HEK293 (cell line): ENCODE results near the gene DCLK1.

Experiments
- CTCF ChIA-PET: fragments of 350-600 bp; formaldehyde crosslinking; extraction: SDS; loops from one replicate; lab custom pipeline; 2021; ENCODE audit warnings: antibody characterized with exemption; lab: Yijun Ruan, JAX
- POLR2A ChIA-PET: fragments of 300-600 bp; formaldehyde crosslinking; extraction: SDS; loops from one replicate; lab custom pipeline; 2020; ENCODE audit warnings: antibody characterized with exemption, inconsistent platforms; lab: Yijun Ruan, JAX
- H3K27ac ChIP-seq: fragments of 200-500 bp; sonication (Bioruptor generic); 2 replicates; pipeline ENCODE4 v1.5.1; 2014; ENCODE audit warnings: low read depth, low read length, control low read depth, inconsistent platforms; ENCODE audit errors: extremely low read depth
- H3K36me3 ChIP-seq, 2 experiments: fragments of 200-500 bp in 1 of 2; sonication (Bioruptor generic) in 1 of 2; 1 replicate in 1 of 2; 2 replicates in 1 of 2; pipeline ENCODE4 v1.5.1; 2014 to 2017; ENCODE audit warnings: inconsistent platforms in 2 of 2, low read length in 2 of 2; ENCODE audit not compliant: control insufficient read depth in 2 of 2, insufficient read depth in 1 of 2
- H3K4me1 ChIP-seq: fragments of 200-500 bp; sonication (Bioruptor generic); 2 replicates; pipeline ENCODE4 v1.5.1; 2014; ENCODE audit warnings: mild to moderate bottlenecking, low read length, inconsistent platforms; ENCODE audit not compliant: control insufficient read depth, insufficient read depth
- H3K4me3 ChIP-seq: 2 replicates; pipeline ENCODE4 v1.5.1; 2011; ENCODE audit warnings: low read depth, mild to moderate bottlenecking, control low read depth, low read length, moderate library complexity
- H3K9me3 ChIP-seq: fragments of 200-500 bp; sonication (Bioruptor generic); 2 replicates; pipeline ENCODE4 v1.5.1; 2014; ENCODE audit warnings: low read depth, low read length, inconsistent platforms; ENCODE audit not compliant: control insufficient read depth, insufficient read depth
- FEZF1 ChIP-seq: fragments of 450-650 bp; formaldehyde crosslinking; IDR thresholded peaks from 2 replicates; pipeline ENCODE4 v1.5.1; 2016; ENCODE audit warnings: missing biosample characterization, missing genetic modification characterization
- GFI1B ChIP-seq: fragments of 450-650 bp; formaldehyde crosslinking; IDR thresholded peaks from 2 replicates; pipeline ENCODE4 v1.5.1; 2016; ENCODE audit warnings: missing biosample characterization, missing genetic modification characterization
- KLF9 ChIP-seq: fragments of 450-650 bp; formaldehyde crosslinking; IDR thresholded peaks from 2 replicates; pipeline ENCODE4 v1.5.1; 2016; ENCODE audit warnings: missing biosample characterization, missing genetic modification characterization, low read depth
- MEIS1 ChIP-seq: sonication (generic); formaldehyde crosslinking; IDR thresholded peaks from 2 replicates; pipeline ENCODE4 v1.8.1; 2022; ENCODE audit warnings: missing genetic modification reagents, mild to moderate bottlenecking, borderline replicate concordance
- MYNN ChIP-seq: fragments of 450-650 bp; formaldehyde crosslinking; IDR thresholded peaks from 2 replicates; pipeline ENCODE4 v1.5.1; 2016; ENCODE audit warnings: missing biosample characterization, missing genetic modification characterization, borderline replicate concordance
- MZF1 ChIP-seq: fragments of 450-650 bp; formaldehyde crosslinking; IDR thresholded peaks from 2 replicates; pipeline ENCODE4 v1.5.1; 2017; ENCODE audit warnings: missing biosample characterization, missing genetic modification characterization, borderline replicate concordance
- WT1 ChIP-seq: fragments of 450-650 bp; formaldehyde crosslinking; IDR thresholded peaks from 2 replicates; pipeline ENCODE4 v1.5.1; 2016; ENCODE audit warnings: missing biosample characterization, missing genetic modification characterization
- YY1 ChIP-seq: fragments of 450-650 bp; formaldehyde crosslinking; IDR thresholded peaks from 2 replicates; pipeline ENCODE4 v1.5.1; 2018; ENCODE audit warnings: missing biosample characterization, missing genetic modification characterization
- ZBTB20 ChIP-seq: fragments of 450-650 bp; formaldehyde crosslinking; IDR thresholded peaks from 2 replicates; pipeline ENCODE4 v1.5.1; 2016; ENCODE audit warnings: missing biosample characterization, missing genetic modification characterization
- ZBTB49 ChIP-seq: fragments of 450-650 bp; formaldehyde crosslinking; IDR thresholded peaks from 2 replicates; pipeline ENCODE4 v1.5.1; 2016; ENCODE audit warnings: missing biosample characterization, missing genetic modification characterization, low read depth
- ZEB2 ChIP-seq: fragments of 450-650 bp; formaldehyde crosslinking; IDR thresholded peaks from 2 replicates; pipeline ENCODE4 v1.5.1; 2016; ENCODE audit warnings: missing biosample characterization, missing genetic modification characterization
- ZIC2 ChIP-seq: fragments of 450-650 bp; formaldehyde crosslinking; IDR thresholded peaks from 2 replicates; pipeline ENCODE4 v1.5.1; 2016; ENCODE audit warnings: missing biosample characterization, missing genetic modification characterization
- ZNF121 ChIP-seq: fragments of 450-650 bp; formaldehyde crosslinking; IDR thresholded peaks from 2 replicates; pipeline ENCODE4 v1.5.1; 2016; ENCODE audit warnings: missing biosample characterization, missing genetic modification characterization
- ZNF132 ChIP-seq: fragments of 450-650 bp; formaldehyde crosslinking; IDR thresholded peaks from 2 replicates; pipeline ENCODE4 v1.5.1; 2017; ENCODE audit warnings: missing biosample characterization, missing genetic modification characterization, borderline replicate concordance
- ZNF140 ChIP-seq: fragments of 450-650 bp; formaldehyde crosslinking; IDR thresholded peaks from 2 replicates; pipeline ENCODE4 v1.5.1; 2016; ENCODE audit warnings: missing biosample characterization, missing genetic modification characterization
- ZNF169 ChIP-seq: fragments of 450-650 bp; formaldehyde crosslinking; IDR thresholded peaks from 2 replicates; pipeline ENCODE4 v1.5.1; 2016; ENCODE audit warnings: missing biosample characterization, missing genetic modification characterization
- ZNF239 ChIP-seq: fragments of 450-650 bp; formaldehyde crosslinking; IDR thresholded peaks from 2 replicates; pipeline ENCODE4 v1.5.1; 2016; ENCODE audit warnings: missing biosample characterization, missing genetic modification characterization
- ZNF341 ChIP-seq: fragments of 450-650 bp; formaldehyde crosslinking; IDR thresholded peaks from 2 replicates; pipeline ENCODE4; 2016; ENCODE audit warnings: low read depth, missing biosample characterization, missing genetic modification characterization
- ZNF350 ChIP-seq: fragments of 450-650 bp; formaldehyde crosslinking; IDR thresholded peaks from 2 replicates; pipeline ENCODE4 v1.5.0; 2017; ENCODE audit warnings: missing biosample characterization, mild to moderate bottlenecking, missing genetic modification characterization
- ZNF549 ChIP-seq: fragments of 450-650 bp; IDR thresholded peaks from 2 replicates; pipeline ENCODE4 v1.5.1; 2018; ENCODE audit warnings: missing biosample characterization, missing genetic modification characterization, mild to moderate bottlenecking, inconsistent platforms, moderate library complexity
- ZNF600 ChIP-seq: fragments of 450-650 bp; formaldehyde crosslinking; IDR thresholded peaks from 2 replicates; pipeline ENCODE4 v1.5.1; 2016; ENCODE audit warnings: missing biosample characterization, missing genetic modification characterization
- ZNF660 ChIP-seq: fragments of 450-650 bp; IDR thresholded peaks from 2 replicates; pipeline ENCODE4 v1.5.1; 2018; ENCODE audit warnings: missing biosample characterization, mild to moderate bottlenecking, missing genetic modification characterization
- ZNF747 ChIP-seq: fragments of 450-650 bp; formaldehyde crosslinking; IDR thresholded peaks from 2 replicates; pipeline ENCODE4 v1.5.1; 2016; ENCODE audit warnings: missing biosample characterization, missing genetic modification characterization
- ZSCAN18 ChIP-seq: fragments of 450-650 bp; formaldehyde crosslinking; IDR thresholded peaks from 2 replicates; pipeline ENCODE4 v1.5.1; 2016; ENCODE audit warnings: missing biosample characterization, missing genetic modification characterization
- TF ChIP-seq, protein P1 (sequence below): fragments of 450-650 bp; formaldehyde crosslinking; IDR thresholded peaks from 2 replicates; pipeline ENCODE4 v1.5.1; 2016; ENCODE audit warnings: missing biosample characterization, missing genetic modification characterization, low read depth
- TF ChIP-seq, protein P2 (sequence below): fragments of 450-650 bp; formaldehyde crosslinking; IDR thresholded peaks from 2 replicates; pipeline ENCODE4 v1.5.1; 2016; ENCODE audit warnings: missing biosample characterization, missing genetic modification characterization

Gene DCLK1

GRCh38 chr13:36130552-36131221, 495 bp downstream of the DCLK1 start (continued):
- TF ChIP-seq ZNF121 (tag by site-specific recombination) = no peak
- peak; percentile 54; the same call in 1 of the 2 replicates for TF ChIP-seq ZBTB20 (tag by site-specific recombination)
- TF ChIP-seq KLF9 (tag by site-specific recombination) = peak; percentile 30; the same call in 1 of the 2 replicates
- TF ChIP-seq, protein P1, sequence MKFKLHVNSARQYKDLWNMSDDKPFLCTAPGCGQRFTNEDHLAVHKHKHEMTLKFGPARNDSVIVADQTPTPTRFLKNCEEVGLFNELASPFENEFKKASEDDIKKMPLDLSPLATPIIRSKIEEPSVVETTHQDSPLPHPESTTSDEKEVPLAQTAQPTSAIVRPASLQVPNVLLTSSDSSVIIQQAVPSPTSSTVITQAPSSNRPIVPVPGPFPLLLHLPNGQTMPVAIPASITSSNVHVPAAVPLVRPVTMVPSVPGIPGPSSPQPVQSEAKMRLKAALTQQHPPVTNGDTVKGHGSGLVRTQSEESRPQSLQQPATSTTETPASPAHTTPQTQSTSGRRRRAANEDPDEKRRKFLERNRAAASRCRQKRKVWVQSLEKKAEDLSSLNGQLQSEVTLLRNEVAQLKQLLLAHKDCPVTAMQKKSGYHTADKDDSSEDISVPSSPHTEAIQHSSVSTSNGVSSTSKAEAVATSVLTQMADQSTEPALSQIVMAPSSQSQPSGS = no peak
- TF ChIP-seq, protein P2, sequence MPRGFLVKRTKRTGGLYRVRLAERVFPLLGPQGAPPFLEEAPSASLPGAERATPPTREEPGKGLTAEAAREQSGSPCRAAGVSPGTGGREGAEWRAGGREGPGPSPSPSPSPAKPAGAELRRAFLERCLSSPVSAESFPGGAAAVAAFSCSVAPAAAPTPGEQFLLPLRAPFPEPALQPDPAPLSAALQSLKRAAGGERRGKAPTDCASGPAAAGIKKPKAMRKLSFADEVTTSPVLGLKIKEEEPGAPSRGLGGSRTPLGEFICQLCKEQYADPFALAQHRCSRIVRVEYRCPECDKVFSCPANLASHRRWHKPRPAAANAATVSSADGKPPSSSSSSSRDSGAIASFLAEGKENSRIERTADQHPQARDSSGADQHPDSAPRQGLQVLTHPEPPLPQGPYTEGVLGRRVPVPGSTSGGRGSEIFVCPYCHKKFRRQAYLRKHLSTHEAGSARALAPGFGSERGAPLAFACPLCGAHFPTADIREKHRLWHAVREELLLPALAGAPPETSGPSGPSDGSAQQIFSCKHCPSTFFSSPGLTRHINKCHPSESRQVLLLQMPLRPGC (tag by site-specific recombination) = no peak
- no peak for TF ChIP-seq ZNF239 (tag by site-specific recombination)
- no peak for TF ChIP-seq ZNF350 (tag by site-specific recombination)
- TF ChIP-seq WT1 (tag by site-specific recombination) = no peak
- TF ChIP-seq, all 188 proteins: peak for 14

DNA sequence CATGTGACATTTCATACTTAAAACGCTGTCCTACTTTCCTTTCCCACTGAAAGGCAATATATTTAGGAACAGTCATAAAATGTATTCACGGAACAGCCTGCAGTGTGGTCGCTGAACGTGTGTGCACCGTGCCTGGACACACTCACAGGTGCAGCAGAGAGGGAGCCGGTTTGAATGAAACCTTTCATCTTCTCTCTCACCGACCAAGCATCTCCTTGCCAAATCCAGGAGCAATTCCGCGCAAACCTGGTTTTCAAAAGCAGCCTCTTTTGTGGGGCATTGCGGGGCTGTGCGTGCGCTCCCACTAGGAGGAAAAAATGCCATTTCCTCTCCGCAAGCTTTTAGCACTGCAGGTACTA, 1.0 kb downstream of the DCLK1 start:
- Histone ChIP-seq H3K4me1 (0 out of 2 replicates have a peak, but pooled peaks cover 2% of the 10 kb centered on the region), H3K9me3 (no peaks in the 10 kb centered on the region), H3K27ac (peak overlapping the region; percentile 60; the same call in 1 of the 2 replicates), H3K36me3 (no peaks in the 10 kb centered on the region), H3K4me3 (peak overlapping the region; percentile 54)
- TF ChIP-seq ZNF747 (tag by site-specific recombination) = no peak
- TF ChIP-seq GFI1B (tag by site-specific recombination) = no peak
- peak; percentile 27; the same call in 1 of the 2 replicates for TF ChIP-seq ZNF140 (tag by site-specific recombination)
- no peak for TF ChIP-seq ZNF660 (tag by site-specific recombination)
- no peak for TF ChIP-seq FEZF1
- TF ChIP-seq ZBTB49 (tag by site-specific recombination) = no peak
- no peak for TF ChIP-seq ZNF600 (tag by site-specific recombination)
- no peak for TF ChIP-seq ZIC2 (tag by site-specific recombination)
- no peak for TF ChIP-seq ZEB2 (tag by site-specific recombination)
- no peak for TF ChIP-seq ZNF169 (tag by site-specific recombination)
- peak; percentile 55 for TF ChIP-seq ZNF341 (tag by site-specific recombination)
- TF ChIP-seq ZNF121 (tag by site-specific recombination) = no peak
- POLR2A ChIA-PET = no interaction called here
- CTCF ChIA-PET = no interaction called here

GRCh38 chr13:36129539-36129938, 1.6 kb downstream of the DCLK1 start:
- Histone ChIP-seq H3K4me3 (no peak overlapping the region), H3K27ac (no peak overlapping the region), H3K36me3 (no peaks in the 10 kb centered on the region), H3K9me3 (no peaks in the 10 kb centered on the region), H3K4me1 (0 out of 2 replicates have a peak, but pooled peaks cover 2% of the 10 kb centered on the region)
- CTCF ChIA-PET = no interaction called here
- POLR2A ChIA-PET = no interaction called here
- TF ChIP-seq MYNN (tag by site-specific recombination) (no peak), ZSCAN18 (tag by site-specific recombination) (no peak), MEIS1 (no peak), ZNF132 (tag by site-specific recombination) (no peak), ZNF549 (tag by site-specific recombination) (no peak), MZF1 (no peak), YY1 (no peak)
- TF ChIP-seq, protein P2 (tag by site-specific recombination) = no peak
